ENCODE data around the gene PCGF3.
"Not testable (repeated sequence)": the region's sequence is repeated elsewhere in the genome, so short reads cannot be mapped to it uniquely, and the experiment has no call there.

Gene PCGF3

DNA sequence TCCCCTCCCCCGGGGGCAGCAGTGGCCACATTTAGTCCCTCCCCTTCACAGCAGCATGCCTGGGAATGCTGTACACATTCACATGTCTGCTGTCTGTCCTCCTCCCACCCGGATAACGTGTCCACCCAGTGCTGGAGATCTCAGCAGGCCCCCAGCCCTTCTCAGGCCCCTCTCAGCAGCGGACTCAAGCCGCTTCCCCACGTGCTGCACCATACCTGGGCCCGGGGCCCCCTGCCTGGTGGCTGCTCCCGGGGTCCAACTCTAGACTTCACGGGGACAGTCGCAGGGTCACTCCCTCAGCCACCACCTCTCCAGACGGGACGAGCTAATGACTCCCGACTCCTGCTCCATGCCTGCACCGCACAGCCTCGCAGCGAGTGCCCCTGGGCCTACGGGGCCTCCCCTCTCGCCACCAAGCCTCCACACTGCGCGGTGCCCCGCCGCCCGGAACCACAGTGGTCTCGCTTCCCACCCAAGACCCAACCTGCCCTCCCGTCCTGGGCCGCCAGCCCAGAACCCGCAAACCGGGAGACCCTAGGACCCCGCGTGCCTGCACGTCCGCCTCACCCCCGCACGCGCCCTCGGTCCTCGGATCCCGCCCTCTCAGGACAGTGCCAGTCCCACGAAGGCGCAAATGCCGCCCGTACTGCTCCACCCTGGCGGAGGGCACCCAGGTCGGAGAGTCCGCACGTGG, 1.3 kb upstream of the PCGF3 start:
- DNase-seq: no peak

DNA sequence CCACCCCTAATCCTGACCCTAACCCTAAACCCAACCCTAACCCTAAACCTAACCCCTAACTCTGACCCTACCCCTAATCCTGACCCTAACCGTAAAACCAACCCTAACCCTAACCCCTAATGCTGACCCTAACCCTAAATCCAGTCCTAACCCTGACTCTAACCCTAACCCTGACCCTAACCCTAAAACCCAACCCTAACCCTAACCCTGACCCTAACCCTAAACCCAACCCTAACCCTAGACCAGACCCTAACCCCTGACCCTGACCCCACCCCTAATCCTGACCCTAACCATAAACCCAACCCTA, 708 bp upstream of the PCGF3 start:
- no peak for DNase-seq

DNA sequence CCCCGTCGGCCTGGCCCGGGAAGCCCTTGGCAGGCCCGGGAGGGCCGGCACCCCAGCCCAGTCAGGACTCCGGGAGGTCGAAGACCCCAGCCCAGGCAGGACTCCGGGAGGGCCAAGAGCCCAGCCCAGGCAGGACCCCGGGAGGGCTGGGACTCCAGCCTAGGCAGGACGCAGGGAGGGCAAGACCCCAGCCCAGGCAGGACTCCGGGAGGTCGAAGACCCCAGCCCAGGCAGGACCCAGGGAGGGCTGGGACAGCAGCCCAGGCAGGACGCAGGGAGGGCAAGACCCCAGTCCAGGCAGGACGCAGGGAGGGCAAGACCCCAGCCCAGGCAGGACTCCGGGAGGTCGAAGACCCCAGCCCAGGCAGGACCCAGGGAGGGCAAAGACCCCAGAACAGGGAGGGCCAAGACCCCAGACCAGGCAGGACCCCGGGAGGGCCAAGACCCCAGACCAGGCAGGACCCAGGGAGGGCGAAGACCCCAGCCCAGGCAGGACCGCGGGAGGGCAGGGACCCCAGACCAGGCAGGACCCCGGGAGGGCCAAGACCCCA, 526 bp downstream of the PCGF3 start:
- DNase-seq: not testable (repeated sequence)

DNA sequence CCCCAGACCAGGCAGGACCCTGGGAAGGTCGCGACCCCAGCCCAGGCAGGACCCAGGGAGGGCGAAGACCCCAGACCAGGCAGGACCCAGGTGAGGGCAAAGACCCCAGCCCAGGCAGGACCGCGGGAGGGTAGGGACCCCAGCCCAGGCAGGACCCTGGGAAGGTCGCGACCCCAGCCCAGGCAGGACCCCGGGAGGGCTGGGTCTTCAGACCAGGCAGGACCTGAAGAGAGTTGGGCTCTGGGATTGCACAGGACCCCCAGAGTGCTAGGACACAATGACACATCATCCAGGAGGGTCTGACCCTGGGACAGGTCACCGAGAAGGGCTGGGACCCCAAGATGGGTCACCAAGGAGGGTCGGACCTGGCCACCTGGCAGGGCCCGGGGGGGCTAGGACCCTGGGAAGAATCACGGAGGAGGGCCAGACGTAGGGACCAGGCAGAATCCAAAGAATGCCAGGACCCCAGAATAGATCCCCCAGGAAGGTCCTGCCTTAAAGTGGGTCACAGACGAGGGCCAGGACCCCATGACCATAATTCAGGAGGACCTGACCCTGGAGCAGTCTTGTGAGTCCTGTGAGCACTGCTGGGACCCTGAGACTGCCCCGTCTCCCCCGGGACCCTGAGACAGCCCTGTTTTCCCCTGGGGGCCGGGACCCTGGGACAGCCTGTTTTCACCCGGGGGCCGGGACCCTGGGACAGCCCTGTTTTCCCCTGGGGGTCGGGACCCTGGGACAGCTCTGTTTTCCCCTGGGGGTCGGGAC, 1.4 kb downstream of the PCGF3 start:
- no peak for DNase-seq

DNA sequence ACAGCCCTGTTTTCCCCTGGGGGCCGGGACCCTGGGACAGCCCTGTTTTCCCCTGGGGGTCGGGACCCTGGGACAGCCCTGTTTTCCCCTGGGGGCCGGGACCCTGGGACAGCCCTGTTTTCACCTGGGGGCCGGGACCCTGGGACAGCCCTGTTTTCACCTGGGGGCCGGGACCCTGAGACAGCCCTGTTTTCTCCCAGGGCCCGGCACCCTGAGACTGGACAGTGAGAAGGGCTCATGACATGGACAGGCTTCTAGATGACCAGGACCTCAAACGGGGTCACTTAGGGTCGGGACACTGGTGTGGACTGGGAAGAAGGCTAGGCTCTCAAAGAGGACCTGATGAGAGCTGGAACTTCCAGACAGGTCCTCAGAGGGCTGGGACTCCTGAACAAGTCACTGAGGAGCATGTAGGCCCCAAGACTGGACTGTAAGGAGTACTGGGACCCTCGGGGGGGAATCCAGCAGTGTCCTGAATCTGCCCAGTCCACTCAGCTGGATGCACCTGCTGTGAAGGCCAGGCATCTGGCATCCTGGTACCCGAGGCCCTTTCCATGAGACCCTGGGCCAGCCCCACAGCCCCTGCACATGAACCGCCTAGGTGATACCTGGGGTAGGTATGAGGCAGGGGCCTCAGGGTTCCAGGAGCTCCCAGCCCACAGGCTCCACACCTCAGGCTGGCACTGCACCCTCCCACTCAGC, 2.4 kb downstream of the PCGF3 start:
- no peak for DNase-seq

DNA sequence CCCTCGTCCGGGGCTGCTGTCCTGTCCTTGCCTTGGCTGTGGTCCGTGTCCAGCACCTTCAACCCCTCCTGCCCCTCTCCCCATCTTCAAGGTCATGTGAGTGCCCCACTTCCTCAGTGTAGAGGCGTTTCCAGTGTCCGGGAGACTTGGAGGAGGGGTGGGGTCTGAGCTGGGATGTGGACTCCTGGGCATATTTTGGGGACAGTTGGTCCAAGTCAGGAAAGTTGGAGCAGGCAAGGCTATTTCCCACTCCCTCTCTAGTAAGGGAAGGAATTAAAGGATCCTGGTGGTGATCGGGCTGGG, 3.0 kb downstream of the PCGF3 start:
- DNase-seq: no peak

DNA sequence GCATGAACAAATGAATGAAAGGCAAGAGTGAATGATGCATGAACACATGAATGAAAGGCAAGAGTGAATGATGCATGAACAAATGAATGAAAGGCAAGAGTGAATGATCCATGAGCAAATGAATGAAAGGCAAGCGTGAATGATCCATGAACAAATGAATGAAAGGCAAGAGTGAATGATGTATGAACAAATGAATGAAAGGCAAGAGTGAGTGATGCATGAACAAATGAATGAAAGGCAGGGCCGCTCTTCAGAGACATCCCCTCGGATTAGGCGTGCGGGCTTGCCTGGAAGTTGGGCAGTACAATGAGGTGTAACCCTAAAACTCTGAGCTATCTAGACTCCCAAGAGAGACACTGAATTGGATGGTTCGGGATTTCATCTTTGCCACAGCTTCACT, 3.7 kb downstream of the PCGF3 start:
- DNase-seq: no peak

DNA sequence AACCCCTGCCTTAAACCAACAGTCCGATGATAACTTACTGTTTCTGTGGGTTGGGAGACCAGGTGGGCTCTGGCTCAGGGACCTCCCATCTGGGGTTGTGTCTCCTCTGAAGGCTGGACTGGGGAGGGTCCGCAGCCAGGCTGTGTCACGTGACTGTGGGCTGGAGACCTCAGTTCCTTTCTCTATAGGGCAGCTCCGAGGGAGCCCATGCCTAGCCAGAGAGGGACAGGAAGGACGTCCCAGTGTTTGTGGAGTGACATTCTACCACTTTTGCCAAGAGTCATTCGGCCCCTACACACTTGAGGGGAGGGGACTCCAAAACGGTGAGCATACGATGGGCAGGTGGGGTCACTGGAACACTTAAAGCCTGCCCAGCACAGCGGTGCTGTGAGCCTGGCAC, 4.5 kb downstream of the PCGF3 start:
- DNase-seq: no peak

DNA sequence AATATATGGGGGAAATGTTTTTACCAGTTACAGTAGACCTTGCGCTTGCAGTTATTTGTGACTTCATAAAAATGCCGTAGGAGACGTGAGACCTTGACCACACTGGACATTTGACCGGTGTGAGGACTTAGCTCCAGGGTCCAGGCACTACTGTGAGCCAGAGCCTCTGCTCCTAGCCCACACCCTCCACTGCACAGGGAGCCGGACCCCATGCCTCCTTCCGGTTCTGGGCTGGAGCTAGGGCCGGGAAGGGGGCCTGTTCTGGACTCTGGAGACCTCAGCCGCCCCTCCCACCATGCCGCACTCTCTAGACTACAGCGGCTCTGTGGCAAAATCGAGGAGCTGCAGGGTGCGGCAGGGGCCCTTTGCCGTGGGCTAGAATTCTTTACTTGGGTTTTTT, 5.3 kb downstream of the PCGF3 start:
- DNase-seq: no peak

DNA sequence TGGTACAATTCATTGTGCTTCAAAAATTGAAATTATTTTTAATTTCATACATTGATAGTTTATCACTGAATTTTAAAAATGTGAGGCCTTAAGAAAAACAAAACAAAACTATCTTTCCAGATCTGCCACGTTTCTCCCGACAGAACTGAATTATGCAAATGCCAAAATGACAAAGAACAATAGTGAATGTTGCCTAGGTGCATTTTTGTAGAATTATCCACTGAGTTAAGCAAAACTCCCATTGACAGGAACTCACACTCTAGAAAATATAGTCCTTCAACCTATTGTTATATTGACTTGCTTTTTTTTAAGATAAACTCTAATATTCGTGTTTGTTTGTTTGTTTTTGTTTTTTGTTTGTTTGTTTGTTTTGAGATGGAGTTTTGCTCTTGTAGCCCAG, 6.5 kb downstream of the PCGF3 start:
- DNase-seq: no peak

DNA sequence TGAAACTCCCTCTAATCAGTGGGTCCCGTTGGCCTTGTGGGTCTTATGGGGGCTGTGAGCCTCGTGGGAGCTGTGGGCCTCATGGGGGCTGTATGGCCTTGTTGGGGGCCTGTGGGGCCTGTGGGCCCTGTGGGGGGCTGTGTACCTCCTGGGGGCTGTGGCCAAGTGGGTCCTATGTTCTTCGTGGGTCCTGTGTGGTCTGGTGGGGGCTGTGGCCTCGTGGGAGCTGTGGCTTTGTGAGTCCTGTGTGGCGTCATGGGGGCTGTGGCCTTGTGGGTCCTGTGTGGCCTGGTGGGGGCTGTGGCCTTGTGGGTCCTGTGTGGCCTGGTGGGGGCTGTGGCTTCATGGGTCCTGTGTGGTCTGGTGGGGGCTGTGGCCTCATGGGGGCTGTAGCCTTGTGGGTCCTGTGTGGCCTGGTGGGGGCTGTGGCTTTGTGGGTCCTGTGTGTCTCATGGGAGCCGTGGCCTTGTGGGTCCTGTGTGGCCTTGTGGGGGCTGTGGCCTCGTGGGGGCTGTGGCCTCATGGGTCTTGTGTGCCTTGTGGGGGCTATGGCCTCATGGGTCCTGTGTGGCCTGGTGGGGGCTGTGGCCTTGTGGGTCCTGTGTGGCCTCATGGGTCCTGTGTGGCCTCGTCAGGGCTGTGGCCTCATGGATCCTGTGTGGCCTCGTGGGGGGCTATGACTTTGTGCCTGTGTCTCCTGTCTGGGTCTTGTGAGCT, 7.4 kb downstream of the PCGF3 start:
- no peak for DNase-seq

DNA sequence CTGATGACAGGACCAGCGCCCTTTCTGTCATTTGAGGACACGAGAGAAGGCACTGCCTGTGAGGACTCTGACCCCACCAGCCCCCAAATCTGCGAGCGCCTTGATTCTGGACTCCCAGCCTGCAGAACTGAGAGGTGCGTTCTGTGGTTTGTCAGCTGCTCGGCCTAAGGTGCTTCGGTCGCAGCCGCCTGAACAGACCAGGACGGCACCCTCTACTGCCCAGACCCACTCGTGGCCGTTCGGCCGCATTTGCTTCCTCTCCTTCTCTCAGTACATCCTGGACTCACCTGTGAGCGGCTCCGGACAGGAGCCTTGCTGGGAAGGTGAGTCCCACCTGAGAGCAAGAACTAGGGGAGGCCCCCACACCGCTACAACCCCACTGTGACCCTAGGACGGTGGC, 8.5 kb downstream of the PCGF3 start:
- DNase-seq: no peak

DNA sequence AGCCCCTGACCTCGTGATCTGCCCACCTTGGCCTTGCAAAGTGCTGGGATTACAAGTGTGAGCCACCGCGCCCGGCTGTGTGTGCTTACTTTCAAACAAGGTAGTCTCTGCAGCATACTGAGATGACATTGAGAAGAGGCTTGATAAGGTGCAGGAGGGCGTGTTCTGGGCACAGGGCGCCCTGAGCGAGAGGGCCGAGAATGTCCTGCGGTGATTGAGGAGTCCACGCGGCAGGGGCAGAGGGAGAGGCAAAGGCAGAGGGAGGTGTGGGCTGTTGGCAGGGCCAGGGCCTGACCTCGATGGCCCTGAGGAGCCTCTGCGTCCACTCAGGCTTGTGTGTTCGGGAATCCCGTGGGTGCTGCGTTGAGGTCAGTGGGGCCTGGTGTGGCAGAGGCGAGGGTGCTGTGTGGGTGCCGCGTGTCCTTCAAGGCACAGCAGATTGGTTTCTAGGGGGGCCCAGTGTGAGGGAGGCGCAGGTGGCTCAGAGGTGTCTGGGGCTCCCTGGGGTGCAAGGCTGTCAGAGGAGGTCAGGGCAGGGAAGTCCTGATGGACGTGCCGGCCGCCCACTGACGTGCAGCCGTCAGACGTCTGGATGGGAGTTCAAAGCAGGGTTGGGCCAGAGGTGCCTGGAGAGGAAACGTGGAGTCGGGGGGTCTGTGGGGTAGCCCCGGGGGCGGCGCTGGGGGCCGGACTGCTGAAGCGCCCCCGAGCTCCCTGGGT, 12.1 kb downstream of the PCGF3 start:
- no peak for DNase-seq

DNA sequence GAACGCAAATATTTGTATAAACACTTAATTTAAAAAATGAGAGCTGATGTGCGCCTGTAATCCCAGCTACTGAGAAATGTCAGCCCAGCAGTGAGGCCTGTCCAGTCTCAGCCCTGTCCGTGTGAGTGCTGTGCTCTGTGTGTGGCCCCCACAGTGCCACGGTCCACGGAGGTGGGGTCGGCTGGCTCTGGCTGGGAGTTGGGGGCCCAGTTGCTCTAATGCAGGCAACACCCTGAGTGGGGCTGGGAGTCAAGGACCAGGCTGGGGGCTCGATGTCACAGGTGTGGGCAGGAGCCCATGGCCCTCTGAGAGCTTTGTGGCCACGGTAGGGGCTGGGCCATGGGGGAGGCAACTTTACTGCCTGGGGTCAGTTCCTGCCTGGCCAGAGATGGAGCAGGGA, 12.8 kb downstream of the PCGF3 start:
- DNase-seq: no peak

DNA sequence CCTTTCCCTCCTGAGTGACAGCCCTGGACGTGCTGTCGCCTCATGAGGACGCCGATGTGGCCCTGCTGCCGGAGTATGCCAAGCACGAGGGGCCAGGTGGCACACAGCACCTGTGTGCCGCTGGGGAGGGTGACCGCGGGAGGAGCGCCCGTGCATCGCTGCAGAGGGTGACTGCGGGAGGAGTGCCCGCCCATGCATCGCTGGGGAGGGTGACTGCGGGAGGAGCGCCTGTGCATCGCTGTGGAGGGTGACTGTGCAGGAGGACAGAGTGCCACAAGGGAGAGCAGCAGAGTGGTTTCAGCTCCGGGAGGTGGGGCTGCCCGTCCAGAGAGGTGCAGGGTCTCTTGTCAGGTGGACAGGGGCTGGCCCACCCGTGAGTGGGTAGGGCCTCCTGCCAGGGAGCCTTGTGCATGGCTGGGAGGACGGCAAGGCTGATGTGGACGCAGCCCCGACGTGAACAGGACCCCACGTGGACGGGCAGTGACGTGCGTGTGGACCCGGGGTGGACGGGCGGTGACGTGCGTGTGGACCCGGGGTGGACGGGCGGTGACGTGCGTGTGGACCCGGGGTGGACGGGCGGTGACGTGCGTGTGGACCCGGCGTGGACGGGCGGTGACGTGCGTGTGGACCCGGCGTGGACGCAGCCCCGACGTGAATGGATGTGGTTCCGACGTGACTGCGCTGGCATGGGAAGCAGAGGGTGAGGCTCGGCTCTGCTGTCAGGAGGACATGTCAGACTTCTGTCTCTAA, 14.7 kb downstream of the PCGF3 start:
- DNase-seq: no peak

DNA sequence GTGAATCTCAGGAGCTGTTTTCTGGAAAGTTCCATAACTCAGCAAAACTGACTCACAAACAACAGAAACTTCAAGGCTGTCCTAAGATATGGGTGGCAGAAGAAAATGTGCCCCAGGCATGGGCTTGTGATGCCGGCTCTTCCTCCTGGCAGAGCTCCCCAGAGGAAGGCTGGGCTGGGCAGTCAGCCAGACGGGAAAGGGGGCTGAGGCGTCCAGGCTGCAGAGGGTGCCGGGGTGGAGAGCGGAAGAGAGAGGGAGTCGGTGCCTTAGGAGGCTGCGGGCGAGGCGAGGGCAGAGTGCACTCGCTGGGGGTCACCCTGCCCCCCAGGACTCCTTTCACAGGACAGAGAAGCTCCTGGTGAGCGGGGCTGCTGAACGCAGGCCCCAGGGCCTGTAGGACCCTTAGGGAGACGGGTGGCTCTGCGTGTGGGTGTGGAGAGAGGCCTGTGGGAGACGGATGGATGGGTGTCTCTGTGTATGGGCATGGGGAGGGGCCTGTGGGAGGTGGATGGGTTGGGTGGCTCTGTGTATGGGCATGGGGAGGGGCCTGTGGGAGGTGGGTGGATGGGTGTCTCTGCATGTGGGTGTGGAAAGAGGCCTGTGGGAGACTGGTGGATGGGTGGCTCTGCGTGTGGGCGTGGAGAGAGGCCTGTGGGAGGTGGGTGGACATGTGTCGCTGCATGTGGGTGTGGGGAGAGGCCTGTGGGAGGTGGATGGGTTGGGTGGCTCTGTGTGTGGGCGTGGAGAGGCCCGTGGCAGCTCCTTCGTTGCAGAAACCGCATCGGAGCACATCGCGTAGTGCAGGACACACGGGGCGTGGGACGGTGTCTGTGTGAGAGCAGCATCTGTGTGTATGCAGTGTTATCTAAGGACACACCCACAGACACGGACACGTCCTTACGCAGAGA, 15.9 kb downstream of the PCGF3 start:
- DNase-seq: no peak

DNA sequence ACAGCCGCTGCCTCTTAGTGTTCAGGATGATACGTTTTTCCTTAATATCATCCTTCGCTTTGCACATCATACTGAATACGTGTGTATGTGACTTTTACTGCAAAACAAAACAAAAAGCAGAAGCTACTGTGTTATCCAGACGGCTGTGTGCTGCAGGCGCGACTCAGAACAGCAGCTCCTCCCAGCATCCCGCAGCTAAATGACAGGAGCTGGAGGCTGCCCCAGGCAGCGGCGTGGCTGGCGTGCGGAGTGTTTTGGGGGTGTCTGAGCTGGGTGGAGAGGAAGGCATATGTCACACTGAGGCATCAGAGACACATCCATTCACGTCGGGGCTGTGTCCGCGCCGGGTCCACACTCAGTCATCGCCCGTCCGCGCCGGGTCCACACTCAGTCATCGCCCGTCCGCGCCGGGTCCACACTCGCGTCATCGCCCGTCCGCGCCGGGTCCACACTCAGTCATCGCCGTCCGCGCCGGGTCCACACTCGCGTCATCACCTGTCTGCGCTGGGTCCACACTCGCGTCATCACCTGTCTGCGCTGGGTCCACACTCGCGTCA, 16.6 kb downstream of the PCGF3 start:
- no peak for DNase-seq

DNA sequence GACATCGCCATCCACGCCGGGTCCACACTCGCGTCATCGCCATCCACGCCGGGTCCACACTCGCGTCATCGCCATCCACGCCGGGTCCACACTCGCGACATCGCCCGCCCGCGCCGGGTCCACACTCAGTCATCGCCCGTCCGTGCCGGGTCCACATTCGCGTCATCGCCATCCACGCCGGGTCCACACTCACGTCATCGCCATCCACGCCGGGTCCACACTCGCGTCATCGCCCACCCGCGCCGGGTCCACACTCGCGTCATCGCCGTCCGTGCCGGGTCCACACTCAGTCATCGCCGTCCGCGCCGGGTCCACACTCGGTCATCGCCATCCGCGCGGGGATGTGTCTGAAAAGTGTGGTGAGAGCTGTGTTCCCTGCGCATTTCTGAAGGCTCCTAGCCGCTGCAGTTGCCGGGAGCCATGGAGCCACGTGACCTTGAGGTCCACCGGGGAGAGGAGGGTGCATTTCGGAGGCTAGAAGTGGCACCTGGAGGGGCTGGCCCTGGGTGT, 17.3 kb downstream of the PCGF3 start:
- no peak for DNase-seq

DNA sequence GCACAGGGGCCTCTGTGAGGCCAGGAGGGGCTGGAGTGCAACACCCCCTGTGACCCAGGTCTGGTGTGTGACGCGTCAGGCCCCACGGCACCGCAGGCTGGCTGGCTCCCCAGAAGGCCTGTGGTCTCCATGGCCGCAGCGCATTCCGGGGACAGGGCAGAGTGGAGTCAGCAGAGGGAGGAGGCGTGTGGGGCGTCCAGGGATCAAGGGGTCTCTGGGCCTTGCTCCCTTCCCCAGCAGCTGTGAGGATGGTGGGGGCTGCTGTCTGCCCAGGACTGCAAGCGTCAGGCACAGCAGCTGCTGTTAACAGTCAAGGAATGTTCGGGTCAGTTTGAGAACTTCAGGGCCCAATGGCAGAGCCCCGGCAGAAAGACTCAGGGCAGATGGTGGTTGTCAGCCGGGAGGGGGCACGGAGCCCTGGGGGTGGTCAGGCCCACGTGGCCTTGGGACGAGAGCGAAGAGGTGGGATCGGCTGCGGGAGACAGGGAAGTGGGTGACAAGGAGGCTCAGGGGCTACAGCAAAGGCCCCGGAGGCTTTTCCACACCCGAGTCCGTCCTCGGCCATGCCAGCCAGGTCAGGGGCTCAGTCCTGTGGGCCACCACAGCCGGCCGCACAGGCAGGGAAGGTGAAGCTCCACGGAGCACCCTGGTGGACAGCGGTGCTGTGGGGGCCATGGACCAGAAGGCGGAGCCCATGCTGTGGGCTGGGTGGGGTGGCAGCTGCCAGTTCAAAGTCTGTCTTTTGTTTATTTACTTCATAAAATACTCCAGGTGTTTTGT, 18.3 kb downstream of the PCGF3 start:
- DNase-seq: no peak
